GM12892 (cell line): Measurements from ENCODE around the gene PDE4B.

Source experiments
- POLR2A ChIP-seq: IDR thresholded peaks from 2 replicates; pipeline ENCODE4 v1.6.1; 2011; ENCODE audit warnings: low read depth, low read length, control low read depth
- POLR2AphosphoS5 ChIP-seq: IDR thresholded peaks from 2 replicates; pipeline ENCODE4 v1.6.1; 2011; ENCODE audit warnings: low read depth, low read length, control low read depth

DNA sequence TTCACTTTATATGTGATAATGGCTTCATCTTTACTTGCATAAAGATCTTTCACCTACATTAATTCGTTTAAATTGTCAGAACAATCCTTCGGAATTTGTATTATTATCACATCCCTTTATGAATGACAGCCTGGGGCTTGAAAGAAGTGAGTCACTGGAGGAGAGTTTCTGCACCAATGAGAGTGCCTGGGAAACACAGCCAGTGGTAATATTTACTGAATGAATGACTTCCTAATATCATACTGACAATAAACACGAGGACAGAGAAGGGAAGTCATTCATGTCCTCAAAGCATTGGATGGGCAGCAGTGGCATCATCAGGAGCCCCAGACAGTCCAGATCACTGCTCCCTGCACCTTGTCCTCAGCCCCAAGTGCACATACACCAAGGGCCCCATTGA is 40.7 kb upstream of the PDE4B start:
- TF ChIP-seq POLR2A (no peak), POLR2AphosphoS5 (no peak)
